ENCODE measurements around the gene PRM1. TPM values are rescaled to one million over a fixed set of nuclear protein-coding genes. Genes with fewer than 3 reads are reported as not detected.

The PRM1 gene
- total and polyA plus RNA-seq, 2 of the 13 experiments (the other 11 are each of a cell fraction or from before 2014, with no cell fraction given): not detected

DNA sequence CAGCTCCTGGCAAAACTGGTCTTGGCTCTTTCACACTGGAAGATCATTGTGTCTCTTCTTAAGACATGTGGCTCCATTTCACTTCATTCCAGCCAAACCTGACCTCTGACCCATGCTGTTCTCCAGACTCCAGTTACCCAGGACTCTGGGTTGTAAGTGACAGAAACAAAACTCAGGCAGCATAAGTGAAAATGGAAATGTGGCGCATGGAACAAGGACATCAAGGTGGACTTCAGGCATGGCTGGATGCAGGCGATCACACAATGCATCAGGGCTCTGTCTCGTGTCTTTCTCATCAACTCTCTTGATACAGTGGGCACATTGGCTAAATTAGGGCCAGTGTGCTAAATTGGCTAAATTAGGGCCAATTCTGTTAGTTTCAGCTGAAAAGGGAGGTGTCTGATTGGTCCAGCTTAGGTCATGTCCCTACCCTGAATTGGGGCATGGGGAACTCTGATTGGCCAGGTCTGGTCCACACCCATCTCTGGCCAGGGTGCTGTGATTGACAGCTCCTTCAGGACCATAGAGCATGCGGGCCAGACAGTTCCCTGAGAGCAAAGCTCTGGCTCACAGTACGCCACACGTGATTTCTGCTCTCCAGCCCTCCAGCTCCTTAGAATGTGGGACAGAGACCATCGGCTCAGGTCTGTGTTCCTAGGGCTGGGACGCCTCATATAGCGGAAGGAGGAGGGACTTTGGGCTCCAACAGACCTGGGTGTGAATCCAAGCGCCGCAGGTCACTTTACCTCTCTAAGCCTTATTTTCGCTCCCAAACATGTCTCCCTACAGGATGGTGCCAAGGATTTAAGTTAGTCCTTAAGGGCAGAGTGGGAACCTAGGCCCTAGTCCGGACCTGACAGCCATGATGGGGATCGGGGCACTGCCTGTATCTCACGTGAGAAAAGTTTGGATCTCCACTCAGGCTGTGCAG lies 42.6 kb downstream of the PRM1 start (continued):
- peak; percentile 99 for TF ChIP-seq ZNF329 (CRISPR knock-in tag; IDR thresholded peaks at IDR 0.05; ENCODE audit: low read depth)
- TF ChIP-seq NAIF1 (CRISPR knock-in tag; IDR thresholded peaks at IDR 0.05; ENCODE audit: borderline replicate concordance): no peak
- TF ChIP-seq, protein P1, sequence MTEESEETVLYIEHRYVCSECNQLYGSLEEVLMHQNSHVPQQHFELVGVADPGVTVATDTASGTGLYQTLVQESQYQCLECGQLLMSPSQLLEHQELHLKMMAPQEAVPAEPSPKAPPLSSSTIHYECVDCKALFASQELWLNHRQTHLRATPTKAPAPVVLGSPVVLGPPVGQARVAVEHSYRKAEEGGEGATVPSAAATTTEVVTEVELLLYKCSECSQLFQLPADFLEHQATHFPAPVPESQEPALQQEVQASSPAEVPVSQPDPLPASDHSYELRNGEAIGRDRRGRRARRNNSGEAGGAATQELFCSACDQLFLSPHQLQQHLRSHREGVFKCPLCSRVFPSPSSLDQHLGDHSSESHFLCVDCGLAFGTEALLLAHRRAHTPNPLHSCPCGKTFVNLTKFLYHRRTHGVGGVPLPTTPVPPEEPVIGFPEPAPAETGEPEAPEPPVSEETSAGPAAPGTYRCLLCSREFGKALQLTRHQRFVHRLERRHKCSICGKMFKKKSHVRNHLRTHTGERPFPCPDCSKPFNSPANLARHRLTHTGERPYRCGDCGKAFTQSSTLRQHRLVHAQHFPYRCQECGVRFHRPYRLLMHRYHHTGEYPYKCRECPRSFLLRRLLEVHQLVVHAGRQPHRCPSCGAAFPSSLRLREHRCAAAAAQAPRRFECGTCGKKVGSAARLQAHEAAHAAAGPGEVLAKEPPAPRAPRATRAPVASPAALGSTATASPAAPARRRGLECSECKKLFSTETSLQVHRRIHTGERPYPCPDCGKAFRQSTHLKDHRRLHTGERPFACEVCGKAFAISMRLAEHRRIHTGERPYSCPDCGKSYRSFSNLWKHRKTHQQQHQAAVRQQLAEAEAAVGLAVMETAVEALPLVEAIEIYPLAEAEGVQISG (CRISPR knock-in tag; IDR thresholded peaks at IDR 0.05): peak; percentile 92
- TF ChIP-seq GATAD1 (CRISPR knock-in tag; IDR thresholded peaks at IDR 0.05): no peak
- TF ChIP-seq ZNF274 (CRISPR knock-in tag; IDR thresholded peaks at IDR 0.05): no peak

DNA sequence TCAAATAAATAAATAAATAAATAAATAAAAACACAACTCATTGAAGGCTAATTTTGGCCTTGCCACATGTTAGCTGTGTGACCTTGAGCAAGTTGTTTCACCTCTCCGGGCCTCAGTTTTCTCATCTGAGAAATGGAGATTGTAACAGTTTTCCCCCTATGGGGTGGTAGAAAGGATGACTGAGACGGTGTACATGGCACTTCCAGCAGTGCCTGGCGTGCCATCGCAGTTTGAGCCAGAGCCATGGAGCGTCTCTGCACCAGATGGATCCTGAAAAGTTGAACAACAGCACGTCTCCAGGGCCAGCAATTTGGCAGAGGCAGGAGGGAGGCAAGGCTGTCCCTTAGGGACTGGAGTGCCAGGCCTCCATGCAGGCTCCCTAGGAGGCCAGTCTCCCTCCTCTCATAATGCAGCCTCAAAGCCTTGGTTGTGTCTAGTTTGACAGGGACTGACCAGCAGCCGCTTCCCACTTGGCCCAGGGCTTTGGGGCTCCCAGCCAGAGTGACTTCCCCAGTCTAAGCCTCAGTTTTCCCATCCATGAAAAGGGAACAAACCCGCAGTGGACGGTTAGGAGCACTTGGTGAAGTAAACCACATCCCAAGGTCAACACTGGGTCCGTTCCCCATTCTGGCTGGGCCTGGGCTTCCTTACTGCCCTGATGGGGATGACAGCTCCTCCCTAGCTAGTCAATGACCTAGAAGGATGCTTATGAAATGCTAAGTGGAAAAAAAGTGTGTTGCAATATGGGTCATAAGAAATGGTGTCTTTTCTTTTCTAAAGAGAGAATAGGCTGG lies 44.5 kb downstream of the PRM1 start:
- ATAC-seq (no peak), FAIRE-seq (no peak), DNase-seq (ENCODE audit: low spot score) (no peak)
- Histone ChIP-seq H3K4me2 (ENCODE audit: low read depth, low read length) (no peak overlapping the region), H3K4me3 (replicated peaks in 1 of 3; ENCODE audit: insufficient read depth in 1 of 3, low read depth in 2 of 3, low read length in 3 of 3) (no peak overlapping the region), H2AFZ (ENCODE audit: low read length) (no peak overlapping the region), H3K27me3 (ENCODE audit: control insufficient read depth in 1 of 2, insufficient read depth in 2 of 2, low read length in 2 of 2) (peaks cover 2 to 21% of the 10 kb centered on the region in 2 experiments; a peak in 3 of 5 replicates), H3K36me3 (replicated peaks in 1 of 2; ENCODE audit: control insufficient read depth in 1 of 2, insufficient read depth in 2 of 2, low read length in 2 of 2) (no peaks in the 10 kb centered on the region), H3K9ac (ENCODE audit: insufficient read depth, low read depth, low read length) (no peak overlapping the region), H3K9me3 (ENCODE audit: low read length) (no peaks in the 10 kb centered on the region), H4K20me1 (ENCODE audit: insufficient read depth, low read length) (no peaks in the 10 kb centered on the region), H3K4me1 (ENCODE audit: insufficient read depth, low read length) (peaks cover 38% of the 10 kb centered on the region), H3K27ac (ENCODE audit: extremely low read length, insufficient read depth, low read length) (no peak overlapping the region), H3K79me2 (ENCODE audit: insufficient read depth, low read length) (no peaks in the 10 kb centered on the region)
- ChIA-PET POLR2A (interaction anchor here (1.5 to 2.7 kb wide), 2 partner anchors 15 to 19 kb away, joined by 4 to 20 read pairs; partner anchors contain the start of gene SOCS1), CTCF (ENCODE audit: low intra/inter-chr PET ratio, low total read pairs) (no interaction called here)
- in situ Hi-C loops (cut with HindIII; ENCODE audit: extremely low pct_ligation_motif_present, low pct_unique_long_range_greater_than_20kb) (no loop called here), intact Hi-C loops (cut with micrococcal nuclease; ENCODE audit: unreplicated experiment) (no loop called here)
- WGBS (ENCODE audit: low lambda C conversion rate): 59% methylated on average over 10 of the region's 10 CpGs
- no TSS peak for BruUV-seq (replicated peaks)
- TF ChIP-seq, protein P2, sequence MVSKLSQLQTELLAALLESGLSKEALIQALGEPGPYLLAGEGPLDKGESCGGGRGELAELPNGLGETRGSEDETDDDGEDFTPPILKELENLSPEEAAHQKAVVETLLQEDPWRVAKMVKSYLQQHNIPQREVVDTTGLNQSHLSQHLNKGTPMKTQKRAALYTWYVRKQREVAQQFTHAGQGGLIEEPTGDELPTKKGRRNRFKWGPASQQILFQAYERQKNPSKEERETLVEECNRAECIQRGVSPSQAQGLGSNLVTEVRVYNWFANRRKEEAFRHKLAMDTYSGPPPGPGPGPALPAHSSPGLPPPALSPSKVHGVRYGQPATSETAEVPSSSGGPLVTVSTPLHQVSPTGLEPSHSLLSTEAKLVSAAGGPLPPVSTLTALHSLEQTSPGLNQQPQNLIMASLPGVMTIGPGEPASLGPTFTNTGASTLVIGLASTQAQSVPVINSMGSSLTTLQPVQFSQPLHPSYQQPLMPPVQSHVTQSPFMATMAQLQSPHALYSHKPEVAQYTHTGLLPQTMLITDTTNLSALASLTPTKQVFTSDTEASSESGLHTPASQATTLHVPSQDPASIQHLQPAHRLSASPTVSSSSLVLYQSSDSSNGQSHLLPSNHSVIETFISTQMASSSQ (IDR thresholded peaks at IDR 0.05; ENCODE audit: low read depth): no peak
- TF ChIP-seq, protein P2 (CRISPR knock-in tag; IDR thresholded peaks at IDR 0.05; ENCODE audit: borderline replicate concordance): 0 out of 2 replicates have a peak, but pooled peaks have one; percentile 16
- no peak for TF ChIP-seq KLF15 (CRISPR knock-in tag; IDR thresholded peaks at IDR 0.05; ENCODE audit: borderline replicate concordance)
